ENCODE results near the gene DRG2.

The DRG2 gene

GRCh38 chr17:18116078-18116477 is 28.3 kb downstream of the DRG2 start:
- DNase-seq (ENCODE audit: low spot score): no peak

GRCh38 chr17:18117533-18117932 is 29.8 kb downstream of the DRG2 start:
- DNase-seq (ENCODE audit: low spot score): no peak

DNA sequence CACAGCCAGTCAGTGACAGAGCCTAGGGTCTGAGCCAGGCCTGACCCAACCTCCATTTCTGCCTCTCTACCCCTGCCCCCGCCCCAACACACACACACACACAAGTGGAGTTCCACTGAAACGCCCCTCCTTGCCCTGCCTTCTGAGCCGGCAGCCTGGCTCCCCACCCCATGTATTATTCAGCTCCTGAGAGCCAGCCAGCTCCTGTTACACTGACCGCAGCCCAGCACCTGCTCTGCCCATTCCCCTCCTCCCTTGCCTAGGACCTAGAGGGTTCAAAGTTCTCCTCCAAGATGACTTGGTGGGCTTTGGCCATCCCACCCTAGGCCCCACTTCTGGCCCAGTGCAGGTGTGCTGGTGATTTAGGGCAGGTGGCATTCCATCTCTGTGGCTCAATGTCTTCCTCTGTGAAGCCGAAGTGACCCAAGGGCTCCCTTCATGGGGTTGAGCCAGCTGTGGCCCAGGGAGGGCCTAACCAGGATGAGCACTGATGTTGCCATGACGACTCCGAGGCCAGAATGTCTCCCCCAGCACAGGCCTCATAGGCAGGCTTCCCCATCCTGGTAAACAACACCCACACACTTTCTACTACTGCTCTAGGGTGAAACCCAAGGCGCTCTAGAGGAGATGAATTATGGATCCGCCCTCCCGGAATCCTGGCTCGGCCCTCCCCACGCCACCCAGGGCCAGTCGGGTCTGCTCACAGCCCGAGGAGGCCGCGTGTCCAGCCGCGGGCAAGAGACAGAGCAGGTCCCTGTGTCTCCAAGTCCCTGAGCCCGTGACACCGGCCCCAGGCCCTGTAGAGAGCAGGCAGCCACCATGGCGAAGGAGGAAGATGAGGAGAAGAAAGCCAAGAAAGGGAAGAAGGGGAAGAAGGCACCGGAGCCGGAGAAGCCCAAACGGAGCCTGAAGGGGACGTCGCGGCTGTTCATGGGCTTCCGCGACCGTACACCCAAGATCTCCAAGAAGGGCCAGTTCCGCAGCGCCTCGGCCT is 30.5 kb downstream of the DRG2 start:
- DNase-seq (ENCODE audit: low spot score): no peak

- DNase-seq (ENCODE audit: low spot score): no peak
Observed at GRCh38 chr17:18119166-18119745, 31.5 kb downstream of the DRG2 start.

DNA sequence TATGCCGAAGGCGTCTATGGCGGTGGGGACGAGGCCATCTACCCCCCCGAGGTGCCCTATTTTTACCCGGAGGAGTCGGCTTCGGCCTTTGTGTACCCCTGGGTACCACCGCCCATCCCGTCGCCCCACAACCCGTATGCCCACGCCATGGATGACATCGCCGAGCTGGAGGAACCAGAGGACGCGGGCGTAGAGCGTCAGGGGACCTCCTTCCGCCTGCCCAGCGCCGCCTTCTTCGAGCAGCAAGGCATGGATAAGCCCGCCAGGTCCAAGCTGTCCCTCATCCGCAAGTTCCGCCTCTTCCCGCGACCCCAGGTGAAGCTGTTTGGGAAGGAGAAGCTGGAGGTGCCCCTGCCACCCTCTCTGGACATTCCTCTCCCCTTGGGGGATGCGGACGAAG is 32.2 kb downstream of the DRG2 start:
- no peak for DNase-seq (ENCODE audit: low spot score)

DNA sequence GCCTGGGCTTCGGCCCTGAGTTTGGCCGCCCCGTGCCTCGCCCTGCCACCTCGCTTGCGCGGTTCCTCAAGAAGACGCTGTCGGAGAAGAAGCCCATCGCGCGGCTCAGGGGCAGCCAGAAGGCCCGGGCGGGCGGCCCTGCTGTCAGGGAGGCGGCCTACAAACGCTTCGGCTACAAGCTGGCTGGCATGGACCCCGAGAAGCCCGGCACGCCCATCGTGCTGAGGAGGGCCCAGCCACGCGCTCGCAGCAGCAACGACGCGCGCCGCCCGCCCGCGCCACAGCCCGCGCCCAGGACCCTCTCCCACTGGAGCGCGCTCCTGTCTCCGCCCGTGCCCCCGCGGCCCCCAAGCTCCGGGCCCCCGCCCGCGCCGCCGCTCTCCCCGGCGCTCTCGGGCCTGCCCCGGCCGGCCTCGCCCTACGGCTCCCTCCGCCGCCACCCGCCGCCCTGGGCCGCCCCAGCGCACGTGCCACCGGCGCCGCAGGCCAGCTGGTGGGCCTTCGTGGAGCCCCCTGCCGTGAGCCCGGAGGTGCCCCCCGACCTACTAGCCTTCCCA is 32.8 kb downstream of the DRG2 start:
- DNase-seq (ENCODE audit: low spot score): no peak

GRCh38 chr17:18121144-18121910 is 33.6 kb downstream of the DRG2 start:
- DNase-seq (ENCODE audit: low spot score): no peak

DNA sequence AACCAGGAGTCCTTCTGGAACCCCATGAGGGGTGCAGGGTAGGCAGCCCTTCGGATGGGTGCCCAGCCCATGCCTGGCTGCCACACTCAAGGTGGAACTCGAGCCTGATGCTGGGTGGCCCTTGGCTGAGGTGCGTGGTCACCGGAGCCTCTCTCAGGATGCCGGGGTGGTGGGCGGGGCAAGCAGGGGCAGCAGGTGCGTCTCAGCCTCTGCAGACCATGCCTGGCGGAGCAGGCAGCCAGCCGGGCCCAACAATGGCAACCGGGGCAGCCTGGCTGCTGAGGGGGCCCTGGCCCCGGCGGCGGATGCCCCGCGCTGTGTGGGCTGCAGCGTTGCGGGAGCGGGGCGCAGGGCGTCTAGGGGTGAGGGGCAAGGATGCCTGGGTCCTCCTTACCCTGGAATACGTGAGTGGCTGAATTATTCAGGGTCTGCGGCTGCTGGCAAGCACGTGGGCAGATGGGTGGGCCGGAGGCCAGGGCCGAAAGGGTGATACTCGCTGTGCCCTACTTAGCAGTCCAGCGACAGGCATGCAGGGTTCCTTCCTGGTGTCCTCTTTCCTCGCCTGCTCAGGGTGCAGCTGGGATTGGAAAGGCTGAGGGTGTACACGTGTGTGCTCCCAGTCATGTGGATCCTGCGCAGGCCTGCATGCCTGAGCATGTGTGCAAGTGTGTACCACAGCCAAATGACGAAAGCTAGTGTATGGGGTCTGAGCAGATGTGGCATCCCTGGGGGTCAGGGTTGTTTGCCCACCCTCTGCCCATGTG is 35.4 kb downstream of the DRG2 start:
- DNase-seq (ENCODE audit: low spot score): no peak

DNA sequence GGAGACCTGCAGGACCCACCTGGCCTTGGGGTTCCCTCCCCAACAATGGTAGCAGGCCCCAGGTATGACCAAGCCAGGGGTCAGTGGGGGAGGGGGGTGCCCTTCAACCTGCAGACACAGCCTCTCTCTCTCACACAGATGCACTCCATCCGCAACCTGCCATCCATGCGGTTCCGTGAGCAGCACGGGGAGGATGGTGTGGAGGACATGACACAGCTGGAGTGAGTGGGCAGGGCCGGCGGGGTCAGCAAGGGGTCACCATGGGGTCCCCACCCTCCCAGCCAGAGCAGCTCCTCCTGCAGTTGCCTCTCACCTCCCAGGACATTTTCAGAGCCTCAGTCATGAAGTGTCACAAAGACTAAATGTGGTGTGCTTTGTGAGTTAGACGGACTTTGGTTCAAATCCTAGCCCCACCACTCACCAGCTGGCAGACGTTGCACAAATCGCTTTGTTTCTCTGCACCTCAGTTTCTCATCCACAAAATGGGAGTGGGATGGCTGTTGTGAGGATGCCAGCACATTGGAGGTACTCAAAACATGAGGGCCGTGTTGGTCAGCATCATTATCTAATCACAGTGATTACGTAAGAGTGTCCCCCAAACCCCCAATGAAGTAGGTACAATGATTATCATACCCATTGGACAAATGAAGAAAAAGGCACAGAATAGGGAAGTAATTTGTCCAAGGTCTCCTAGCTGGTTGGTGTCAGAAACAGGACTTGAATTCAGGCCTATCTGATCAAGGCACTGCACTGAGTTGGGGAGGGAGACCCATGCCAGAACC is 36.8 kb downstream of the DRG2 start:
- no peak for DNase-seq (ENCODE audit: low spot score)

DNA sequence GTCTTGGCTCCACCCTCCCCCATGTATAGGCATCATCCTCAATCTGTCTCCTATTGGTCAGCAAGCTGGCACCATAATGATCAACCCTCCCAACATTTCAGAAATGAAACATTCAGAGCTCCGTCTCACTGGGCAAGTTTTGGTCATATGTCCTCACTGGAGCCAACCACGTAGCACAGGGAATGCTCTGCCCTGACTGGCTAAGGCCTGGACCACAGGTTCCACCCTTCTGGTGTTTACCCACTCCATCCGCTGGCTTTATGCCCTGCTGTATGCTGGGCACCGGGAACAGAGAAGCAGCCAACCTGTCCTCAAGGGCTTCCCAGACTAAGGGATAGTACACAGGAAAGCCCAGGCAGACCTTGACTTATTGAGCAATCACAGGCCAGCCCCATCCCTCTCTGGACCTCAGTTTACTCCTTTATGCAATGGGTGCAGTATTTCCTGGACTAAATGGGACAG is 41.3 kb downstream of the DRG2 start:
- no peak for DNase-seq (ENCODE audit: low spot score)

GRCh38 chr17:18132711-18133110 is 45.0 kb downstream of the DRG2 start:
- no peak for DNase-seq (ENCODE audit: low spot score)

DNA sequence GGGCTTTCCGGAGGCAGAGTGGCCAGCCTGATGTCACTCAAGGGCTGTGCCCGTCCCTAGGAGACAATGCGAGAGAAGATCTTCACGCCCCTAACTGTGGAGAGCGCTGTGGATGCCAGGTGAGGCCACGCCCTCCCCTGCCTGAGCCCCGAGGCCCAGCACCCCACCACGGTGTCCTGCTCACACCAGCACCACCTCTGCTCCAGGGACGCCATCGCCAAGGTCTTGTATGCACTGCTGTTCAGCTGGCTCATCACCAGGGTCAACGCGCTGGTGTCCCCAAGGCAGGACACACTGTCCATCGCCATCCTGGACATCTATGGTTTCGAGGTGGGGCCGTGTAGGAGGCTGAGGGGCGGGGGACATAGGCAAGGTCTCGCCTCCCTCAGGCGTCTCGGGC is 48.6 kb downstream of the DRG2 start:
- DNase-seq (ENCODE audit: low spot score): no peak

DNA sequence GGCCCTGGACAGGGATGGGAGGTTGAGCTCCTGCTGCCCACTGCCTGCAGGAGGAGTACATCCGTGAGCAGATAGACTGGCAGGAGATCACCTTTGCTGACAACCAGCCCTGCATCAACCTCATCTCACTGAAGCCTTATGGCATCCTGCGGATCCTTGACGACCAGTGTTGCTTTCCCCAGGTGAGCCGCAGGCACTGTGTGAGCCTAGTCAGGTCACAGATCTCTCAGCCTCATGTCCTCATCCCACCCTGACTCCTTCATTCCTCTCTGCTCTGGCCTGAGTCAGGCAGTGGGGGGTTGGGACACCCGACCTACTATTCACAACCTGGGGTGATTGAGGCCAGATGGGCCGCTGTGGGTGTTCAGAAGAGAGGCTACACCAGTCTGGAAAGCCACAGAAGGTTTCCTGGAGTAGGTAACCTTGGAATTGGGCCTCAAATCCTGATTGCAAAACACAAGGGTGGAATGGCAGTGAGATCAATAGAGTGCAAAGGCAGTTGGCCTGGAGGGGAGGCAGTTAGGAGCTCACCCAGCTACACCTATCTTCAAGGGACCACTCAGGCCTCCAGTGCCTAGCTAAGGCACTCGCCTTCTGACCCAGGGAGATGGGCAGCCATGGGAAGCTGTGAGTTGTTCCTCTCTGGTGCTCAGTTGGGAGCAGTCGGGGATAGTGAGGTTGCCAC is 50.5 kb downstream of the DRG2 start:
- DNase-seq (ENCODE audit: low spot score): no peak

DNA sequence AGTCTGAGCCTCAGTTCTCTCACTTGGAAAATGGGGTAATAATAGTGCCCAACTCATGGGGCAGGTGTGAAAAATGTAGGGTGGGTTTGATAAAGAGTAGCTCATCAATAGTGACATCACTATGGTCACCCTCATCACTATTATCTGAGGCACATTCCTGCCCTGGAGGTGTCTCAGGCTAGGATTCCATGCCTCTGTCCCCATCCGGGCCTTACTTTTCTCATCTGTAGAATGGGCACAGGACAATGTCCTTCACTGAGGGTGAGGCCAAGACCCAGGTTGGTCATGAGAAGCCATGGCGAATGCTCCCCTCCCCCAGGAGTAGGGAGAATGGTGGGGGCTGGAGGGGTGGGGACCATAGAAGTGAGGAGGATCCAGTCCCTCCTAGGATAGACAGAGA is 51.3 kb downstream of the DRG2 start:
- DNase-seq (ENCODE audit: low spot score): no peak

DNA sequence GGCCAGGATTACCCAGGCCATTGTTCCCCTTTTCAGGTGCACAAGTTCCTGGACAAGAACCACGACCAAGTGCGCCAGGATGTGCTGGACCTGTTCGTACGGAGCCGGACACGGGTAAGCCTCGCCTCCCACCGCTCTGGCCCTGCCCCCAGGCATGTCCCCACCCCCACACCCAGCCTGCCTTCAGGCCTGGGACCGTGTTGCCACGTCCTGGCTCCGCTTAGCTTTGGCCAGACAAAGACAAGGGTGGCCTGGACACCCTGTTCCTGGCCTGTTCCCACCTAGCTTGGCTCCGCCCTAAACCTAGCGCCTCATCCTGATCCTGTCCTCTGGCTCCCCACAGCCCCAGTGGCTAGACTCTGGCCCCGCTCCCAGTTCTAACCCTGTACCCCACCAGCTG is 51.8 kb downstream of the DRG2 start:
- no peak for DNase-seq (ENCODE audit: low spot score)

DNA sequence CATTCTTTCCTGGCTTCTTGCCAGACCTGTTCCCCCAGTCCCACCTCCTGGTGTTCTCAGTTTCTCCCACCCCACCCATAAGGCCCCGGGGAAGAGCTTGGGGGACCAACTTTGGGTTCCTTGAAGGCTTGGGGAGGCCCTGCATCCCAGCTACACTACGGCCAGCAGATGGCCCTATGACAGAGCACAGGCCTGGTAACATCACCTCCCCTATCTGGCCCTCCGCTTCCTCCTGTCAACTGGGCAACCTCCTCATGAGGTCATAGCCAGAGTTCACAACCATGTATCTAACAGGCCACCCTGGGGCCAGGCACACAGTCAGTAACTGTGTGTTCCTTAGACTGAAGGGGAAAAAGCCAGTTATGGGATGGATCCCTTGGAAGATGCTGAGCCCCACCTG is 52.2 kb downstream of the DRG2 start:
- no peak for DNase-seq (ENCODE audit: low spot score)

DNA sequence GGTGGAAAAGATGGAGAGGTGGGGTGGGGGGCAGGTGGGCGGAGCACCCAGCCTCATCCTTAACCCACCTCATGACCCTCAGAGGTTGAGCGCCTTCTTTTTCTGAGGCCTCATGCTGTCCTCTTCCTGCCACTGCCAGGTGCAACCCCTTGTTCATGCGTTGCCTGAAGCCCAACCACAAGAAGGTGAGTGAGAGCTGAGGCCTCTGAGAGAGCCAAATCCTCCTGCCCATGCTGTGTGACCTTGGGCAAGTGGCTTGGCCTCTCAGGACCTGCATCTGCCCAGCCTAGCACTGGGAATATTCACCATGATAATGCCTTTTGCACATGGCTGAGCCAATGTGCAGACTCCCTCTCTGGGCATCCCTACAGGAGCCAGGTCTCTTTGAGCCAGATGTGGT is 52.9 kb downstream of the DRG2 start:
- DNase-seq (ENCODE audit: low spot score): no peak

DNA sequence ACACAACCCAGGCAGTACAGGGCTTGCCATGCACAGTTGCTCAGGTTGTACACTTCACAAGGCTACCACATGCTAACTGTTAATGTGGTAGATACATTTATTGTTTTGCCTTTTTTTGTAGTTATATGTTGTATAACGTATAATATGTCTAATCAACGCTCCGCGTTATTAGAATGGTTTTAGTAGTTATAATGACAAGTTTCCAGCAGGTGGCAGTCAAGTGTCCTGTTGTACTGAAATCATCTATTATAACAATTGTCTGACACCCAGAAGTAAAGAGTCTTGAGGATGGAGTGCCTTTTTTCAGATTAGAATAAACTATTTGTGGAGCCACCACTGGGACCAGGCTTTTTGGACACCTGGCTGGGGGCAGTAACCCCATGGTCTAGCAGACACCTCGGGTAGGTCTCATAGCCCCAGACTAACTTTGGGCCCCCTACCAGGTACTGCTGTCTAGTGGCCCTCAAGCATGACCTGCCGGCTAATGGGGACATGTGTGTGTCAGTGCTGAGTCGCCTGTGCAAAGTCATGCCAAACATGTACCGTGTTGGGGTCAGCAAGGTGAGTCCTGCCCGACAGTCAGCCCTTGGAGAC is 53.6 kb downstream of the DRG2 start:
- peak; percentile 68 for DNase-seq (ENCODE audit: low spot score)

DNA sequence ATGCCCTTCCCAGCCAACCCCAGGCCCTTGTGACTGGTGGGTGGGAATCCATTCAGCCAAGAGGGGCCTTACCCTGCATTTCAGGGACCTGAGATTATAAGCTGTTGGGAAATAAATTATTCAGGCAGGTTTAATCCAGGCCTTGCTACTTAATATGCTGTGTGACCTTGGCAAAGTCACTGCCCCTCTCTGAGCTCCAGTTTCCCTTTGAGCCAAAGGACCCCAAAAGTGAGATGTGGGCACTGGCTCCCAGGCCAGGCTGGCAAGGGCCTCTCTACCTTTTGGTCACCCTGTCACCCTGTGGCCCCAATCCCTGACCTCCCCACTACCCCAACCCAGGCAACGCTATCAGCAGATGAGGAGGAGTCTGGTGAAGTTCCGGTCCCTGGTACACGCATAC is 54.7 kb downstream of the DRG2 start:
- no peak for DNase-seq (ENCODE audit: low spot score)
